Measurements from ENCODE around the gene SPARC.

The SPARC gene

GRCh38 chr5:151671950-151672349 lies 14.8 kb downstream of the SPARC start:
- peaks cover 35 to 38% of the 10 kb centered on the region in 2 experiments for H3K4me1 ChIP-seq (ENCODE audit: control insufficient read depth in 1 of 2, insufficient read depth in 1 of 2, low read depth in 1 of 2, low read length in 1 of 2)
- no peaks in the 10 kb centered on the region for H3K27me3 ChIP-seq
- H3K9me3 ChIP-seq, result no peaks in the 10 kb centered on the region
- no peak overlapping the region for H3K27ac ChIP-seq
- TF ChIP-seq CTCF (IDR thresholded peaks at IDR 0.05), result no peak
- H3K36me3 ChIP-seq, result no peaks in the 10 kb centered on the region
- H3K4me3 ChIP-seq (ENCODE audit: low read depth in 1 of 2, low read length in 1 of 2), result no peak overlapping the region

- no peak for TF ChIP-seq CTCF (IDR thresholded peaks at IDR 0.05)
- Histone ChIP-seq H3K9me3 (no peaks in the 10 kb centered on the region), H3K27me3 (no peaks in the 10 kb centered on the region), H3K36me3 (no peaks in the 10 kb centered on the region), H3K4me1 (ENCODE audit: control insufficient read depth in 1 of 2, insufficient read depth in 1 of 2, low read depth in 1 of 2, low read length in 1 of 2) (peaks cover 26 to 30% of the 10 kb centered on the region in 2 experiments), H3K4me3 (ENCODE audit: low read depth in 1 of 2, low read length in 1 of 2) (no peak overlapping the region), H3K27ac (no peak overlapping the region)
Measured at GRCh38 chr5:151670953-151671636, 15.6 kb downstream of the SPARC start.

- H3K4me1 ChIP-seq (ENCODE audit: control insufficient read depth in 1 of 2, insufficient read depth in 1 of 2, low read depth in 1 of 2, low read length in 1 of 2), result peaks cover 17 to 21% of the 10 kb centered on the region in 2 experiments
- H3K27me3 ChIP-seq, result no peaks in the 10 kb centered on the region
- H3K4me3 ChIP-seq (ENCODE audit: low read depth in 1 of 2, low read length in 1 of 2), result no peak overlapping the region
- TF ChIP-seq CTCF (IDR thresholded peaks at IDR 0.05), result no peak
- H3K36me3 ChIP-seq, result no peaks in the 10 kb centered on the region
- no peaks in the 10 kb centered on the region for H3K9me3 ChIP-seq
- H3K27ac ChIP-seq, result no peak overlapping the region
Measured at GRCh38 chr5:151670083-151670686, 16.5 kb downstream of the SPARC start.

GRCh38 chr5:151667083-151667482 lies 19.6 kb downstream of the SPARC start:
- H3K36me3 ChIP-seq, result no peaks in the 10 kb centered on the region
- no peak for TF ChIP-seq CTCF (IDR thresholded peaks at IDR 0.05)
- no peak overlapping the region for H3K27ac ChIP-seq
- peaks cover 14 to 15% of the 10 kb centered on the region in 2 experiments for H3K4me1 ChIP-seq (ENCODE audit: control insufficient read depth in 1 of 2, insufficient read depth in 1 of 2, low read depth in 1 of 2, low read length in 1 of 2)
- no peaks in the 10 kb centered on the region for H3K9me3 ChIP-seq
- H3K4me3 ChIP-seq (ENCODE audit: low read depth in 1 of 2, low read length in 1 of 2), result no peak overlapping the region
- H3K27me3 ChIP-seq, result no peaks in the 10 kb centered on the region

GRCh38 chr5:151665613-151666012 lies 21.1 kb downstream of the SPARC start:
- H3K27ac ChIP-seq, result no peak overlapping the region
- H3K27me3 ChIP-seq, result no peaks in the 10 kb centered on the region

More at GRCh38 chr5:151665613-151666012, 21.1 kb downstream of the SPARC start:
- Histone ChIP-seq H3K9me3 (no peaks in the 10 kb centered on the region), H3K4me1 (ENCODE audit: control insufficient read depth in 1 of 2, insufficient read depth in 1 of 2, low read depth in 1 of 2, low read length in 1 of 2) (peaks cover 14 to 15% of the 10 kb centered on the region in 2 experiments), H3K4me3 (ENCODE audit: low read depth in 1 of 2, low read length in 1 of 2) (no peak overlapping the region), H3K36me3 (no peaks in the 10 kb centered on the region)
- no peak for TF ChIP-seq CTCF (IDR thresholded peaks at IDR 0.05)
